HG03139 (cell line): ENCODE results near the gene PLAU.

Experiments used
- ATAC-seq: cut with Tn5 transposase; IDR thresholded peaks from one replicate; pipeline ENCODE4 v1.9.1; 2021; ENCODE audit not compliant: unreplicated experiment

The PLAU gene

DNA sequence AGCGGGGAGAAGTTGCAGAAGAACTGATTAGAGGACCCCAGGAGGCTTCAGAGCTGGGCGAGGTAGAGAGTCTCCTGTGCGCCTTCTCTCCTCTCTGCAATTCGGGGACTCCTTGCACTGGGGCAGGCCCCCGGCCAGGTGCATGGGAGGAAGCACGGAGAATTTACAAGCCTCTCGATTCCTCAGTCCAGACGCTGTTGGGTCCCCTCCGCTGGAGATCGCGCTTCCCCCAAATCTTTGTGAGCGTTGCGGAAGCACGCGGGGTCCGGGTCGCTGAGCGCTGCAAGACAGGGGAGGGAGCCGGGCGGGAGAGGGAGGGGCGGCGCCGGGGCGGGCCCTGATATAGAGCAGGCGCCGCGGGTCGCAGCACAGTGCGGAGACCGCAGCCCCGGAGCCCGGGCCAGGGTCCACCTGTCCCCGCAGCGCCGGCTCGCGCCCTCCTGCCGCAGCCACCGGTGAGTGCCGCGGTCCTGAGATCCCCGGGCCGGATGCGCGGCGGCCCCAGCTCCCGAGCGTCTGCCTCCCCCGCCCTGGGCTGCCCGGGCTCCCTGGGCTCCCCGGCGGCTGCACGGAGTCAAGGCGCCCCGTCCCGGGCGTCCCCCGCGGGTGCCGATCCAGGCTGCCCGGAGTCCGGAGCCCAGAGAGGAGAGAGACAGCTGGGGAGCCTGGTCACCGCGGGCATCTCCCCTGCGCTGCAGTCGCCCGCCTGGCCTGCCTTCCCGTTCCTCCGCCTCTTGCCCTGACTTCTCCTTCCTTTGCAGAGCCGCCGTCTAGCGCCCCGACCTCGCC is at the start of gene PLAU:
TSS of gene PLAU (plus strand) at position 369 of the 789 bp plus-strand sequence. CDS start 424 bp downstream, outside the sequence.
- no peak for ATAC-seq

DNA sequence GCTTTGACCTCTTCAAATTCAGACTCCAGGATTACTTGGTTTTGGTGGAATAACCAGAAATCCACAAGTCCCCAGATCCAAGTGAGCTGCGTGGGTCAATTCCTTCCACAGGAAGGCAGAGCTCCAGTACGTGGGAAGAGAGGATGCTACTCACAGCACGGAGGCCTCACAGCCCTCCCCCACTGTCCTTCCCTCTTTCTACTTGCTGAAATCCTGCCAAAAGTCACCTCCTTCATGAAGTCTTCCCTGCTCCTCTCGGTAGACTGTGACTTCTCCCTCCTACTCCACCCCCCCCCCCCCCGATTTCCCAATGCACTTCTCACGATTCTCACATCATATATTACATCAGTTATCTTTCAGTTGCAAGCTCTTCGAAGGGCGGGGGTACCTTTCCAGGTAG is 48.9 kb upstream of the PLAU start:
- ATAC-seq = no peak

DNA sequence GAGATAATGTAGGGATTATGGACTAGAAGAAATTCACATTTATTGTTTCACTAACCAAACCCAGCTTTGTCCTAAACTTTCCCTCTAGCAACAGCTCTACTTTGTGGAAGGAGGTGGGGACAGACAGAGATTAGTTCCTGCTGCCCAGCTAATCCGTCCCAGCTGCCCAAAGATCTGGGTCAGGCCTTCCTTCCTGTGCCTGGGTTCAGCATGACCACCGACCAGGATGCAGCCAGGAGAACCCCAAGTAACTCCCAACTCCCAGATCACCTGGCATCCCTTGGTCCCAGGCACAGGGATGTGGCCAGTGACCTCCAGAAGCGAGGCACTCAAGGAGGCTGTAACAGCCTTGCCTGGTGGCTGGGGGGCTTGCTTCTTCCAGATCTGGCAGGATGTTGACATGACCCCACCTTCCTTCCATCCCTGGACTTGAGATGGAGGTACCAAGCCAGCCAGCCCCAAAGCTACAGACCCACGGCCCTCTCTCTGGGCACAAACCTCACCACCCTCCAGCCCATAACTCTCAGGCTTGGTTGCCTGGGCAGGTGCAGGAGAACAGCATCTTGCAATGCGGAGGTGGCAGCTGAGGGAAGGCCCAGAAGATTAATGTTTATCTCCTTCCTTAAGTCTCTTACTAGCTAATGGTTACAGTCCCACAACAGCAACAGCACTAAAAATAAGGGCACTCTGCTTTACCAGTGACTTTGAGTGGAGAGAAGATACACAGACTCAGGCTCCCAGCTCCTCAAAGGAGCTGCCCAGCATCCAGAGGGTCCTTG is 47.7 kb upstream of the PLAU start:
- ATAC-seq = no peak

DNA sequence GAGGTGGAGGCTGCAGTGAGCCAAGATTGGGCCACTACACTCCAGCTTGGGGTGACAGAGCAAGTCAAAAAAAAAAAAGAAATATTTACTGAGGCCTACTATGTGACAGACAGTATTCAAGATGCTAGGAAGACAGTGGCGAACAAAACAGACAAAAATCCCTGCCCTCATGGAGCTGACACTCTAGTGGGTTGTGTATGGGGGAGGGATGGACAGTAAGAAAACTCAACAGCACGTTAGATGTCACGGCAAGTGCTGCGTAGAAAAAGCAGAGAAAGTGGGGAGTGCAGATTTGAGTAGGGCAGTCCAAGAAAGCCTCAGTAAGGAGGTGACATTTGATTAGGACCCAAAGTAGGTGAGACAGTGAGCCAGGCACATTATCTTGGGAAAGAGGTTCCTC is 46.7 kb upstream of the PLAU start:
- no peak for ATAC-seq

DNA sequence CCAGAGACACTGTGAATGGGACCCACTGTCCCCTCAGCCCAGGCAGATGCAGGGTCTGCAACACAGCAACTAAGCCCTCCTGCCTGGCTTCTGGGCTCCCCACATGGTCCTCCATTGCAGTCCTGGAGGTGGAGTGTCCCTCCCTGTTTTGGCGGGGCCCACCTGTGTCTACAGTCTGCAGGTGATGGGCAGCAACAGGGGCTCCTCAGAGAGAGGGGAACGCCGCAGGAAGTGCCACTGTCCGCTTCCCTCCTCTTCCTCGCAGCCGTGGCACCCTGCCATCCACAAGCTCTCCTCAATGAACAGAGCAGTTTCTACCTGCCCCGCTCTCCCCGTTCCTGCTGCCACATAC is 45.8 kb upstream of the PLAU start:
- ATAC-seq = peak; percentile 13

DNA sequence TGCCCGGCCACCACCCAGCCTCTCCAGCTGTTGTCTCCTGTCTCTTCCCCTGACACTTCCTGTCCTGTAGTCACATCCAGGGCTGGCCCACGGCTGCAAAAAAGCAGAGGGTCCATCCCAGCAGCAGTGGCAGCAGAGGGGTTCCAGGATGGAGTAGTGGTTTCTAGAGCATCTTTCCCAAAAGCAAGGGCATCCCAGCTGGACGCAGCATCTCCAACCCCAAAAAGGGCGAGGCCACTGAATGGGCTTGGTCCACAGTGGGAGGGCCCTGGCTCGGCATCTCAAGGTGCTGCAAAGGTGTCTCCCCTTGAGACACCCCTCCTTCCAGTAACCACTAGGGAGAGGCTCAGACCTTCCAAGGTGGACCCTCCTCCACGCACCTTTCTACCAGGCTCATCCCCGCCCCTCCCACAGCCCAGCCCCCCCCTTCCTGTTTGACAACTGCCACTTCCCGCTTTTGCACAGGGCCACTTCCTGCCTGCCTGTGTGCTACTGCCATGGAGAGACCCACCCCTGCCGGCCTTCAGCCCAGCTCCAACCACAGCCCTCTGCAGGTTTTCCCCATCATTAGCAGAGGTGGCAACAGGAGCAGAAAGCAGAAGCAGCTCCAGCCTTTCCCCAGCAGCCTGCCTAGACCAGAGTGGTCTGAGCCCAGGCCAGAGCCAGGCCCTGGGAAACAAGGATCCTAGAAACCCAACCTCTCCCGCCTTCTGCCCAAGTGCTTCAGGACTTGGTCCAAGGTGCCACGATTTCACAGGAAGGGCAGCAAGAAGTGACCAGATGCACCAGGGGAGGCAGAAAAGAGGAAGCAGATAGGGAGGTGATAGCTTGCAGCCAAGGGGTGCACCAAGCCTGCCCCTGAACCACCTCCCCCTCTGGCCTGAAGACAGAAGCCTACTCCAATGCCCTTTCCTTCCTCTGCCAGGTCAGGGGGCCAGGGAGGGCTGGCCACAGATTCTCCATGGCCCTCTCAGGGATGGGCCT is 45.2 kb upstream of the PLAU start:
- ATAC-seq = peak; percentile 70

DNA sequence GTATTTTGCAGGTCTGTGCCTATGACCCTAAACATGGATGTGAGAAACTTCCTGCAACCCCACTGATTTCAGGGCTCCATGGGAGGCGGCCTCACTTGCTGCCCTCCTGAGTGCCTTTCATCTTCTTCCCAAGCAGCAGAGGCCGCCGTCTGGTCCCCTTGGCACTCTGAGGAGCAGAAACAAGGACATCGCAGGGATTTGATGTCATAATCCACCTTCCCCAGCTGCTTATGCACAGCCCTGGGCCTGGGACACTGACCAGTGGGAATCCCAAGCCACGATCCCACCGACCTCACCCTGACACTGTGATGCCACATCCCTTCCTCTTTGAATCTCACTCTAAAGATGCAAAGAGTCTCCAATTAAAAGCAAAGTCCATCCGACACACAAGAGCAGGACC is 44.3 kb upstream of the PLAU start:
- no peak for ATAC-seq

DNA sequence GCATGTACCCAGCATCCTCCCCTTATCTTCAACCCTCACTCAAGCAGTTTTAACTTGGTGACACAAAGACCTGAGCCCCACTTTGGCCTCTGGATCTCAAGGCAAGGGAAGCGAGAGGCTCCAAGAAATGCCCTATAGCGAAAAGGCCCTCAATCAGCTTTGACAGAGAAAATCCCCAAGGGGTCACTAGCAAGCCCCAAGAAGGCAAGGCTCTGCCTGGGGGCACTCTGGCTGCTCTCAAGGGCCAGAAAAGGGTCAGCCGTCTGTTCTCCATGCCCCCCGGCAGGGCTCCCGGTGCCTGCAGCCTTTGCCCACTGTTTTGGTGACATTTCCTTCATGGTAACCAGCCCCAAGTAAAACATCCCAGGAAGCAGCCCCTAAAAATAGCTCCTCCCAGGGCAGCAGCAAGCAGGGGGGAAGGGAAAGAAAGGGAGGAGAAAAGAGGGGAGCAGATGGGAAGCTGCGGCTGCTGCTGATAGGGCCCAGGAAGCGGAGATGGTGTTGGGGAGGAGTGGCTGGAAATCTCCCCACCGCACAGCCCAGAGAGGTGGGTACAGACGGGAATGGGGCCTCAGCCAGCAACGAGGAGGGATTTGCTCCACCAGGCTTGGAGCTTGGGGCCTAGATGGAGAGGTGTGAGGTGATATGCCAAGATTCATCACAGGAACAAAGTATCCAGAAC is 43.7 kb upstream of the PLAU start:
- ATAC-seq = no peak

DNA sequence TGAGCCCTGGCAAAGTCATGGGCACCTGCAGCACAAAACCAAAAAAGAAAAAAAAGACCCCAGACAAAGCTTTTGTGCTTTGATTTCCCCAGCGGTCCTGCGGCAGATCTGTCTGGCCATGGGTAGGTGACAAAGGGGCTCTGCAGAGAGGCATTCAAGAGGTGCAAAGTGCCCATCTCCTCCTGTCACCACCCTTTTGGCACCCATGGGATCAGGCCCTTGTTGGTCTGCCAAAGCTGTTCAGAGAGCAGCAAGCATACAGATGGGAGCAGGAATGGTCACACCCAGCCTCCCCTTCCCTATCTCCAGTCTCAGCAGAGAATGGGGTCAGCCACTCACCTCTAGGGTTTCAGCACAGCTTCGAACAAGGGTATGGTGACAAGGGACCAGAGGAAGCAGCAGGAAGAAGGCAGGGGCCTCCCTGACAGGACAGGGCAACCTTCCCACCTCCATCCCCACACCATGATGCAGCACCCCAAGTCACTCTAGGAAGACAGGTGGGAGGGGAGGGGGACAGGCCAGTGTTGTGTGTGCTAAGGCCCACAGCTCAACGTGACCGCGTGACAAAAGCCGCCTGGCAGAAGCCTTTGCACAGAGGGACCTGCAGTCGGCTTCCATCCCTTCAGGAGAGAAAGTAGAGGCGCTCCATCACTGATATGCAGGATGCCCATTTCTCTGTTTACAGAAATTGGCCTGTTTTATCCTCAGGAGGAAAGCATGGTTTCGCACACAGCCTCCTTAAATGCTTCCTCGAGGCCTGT is 42.9 kb upstream of the PLAU start:
- no peak for ATAC-seq

DNA sequence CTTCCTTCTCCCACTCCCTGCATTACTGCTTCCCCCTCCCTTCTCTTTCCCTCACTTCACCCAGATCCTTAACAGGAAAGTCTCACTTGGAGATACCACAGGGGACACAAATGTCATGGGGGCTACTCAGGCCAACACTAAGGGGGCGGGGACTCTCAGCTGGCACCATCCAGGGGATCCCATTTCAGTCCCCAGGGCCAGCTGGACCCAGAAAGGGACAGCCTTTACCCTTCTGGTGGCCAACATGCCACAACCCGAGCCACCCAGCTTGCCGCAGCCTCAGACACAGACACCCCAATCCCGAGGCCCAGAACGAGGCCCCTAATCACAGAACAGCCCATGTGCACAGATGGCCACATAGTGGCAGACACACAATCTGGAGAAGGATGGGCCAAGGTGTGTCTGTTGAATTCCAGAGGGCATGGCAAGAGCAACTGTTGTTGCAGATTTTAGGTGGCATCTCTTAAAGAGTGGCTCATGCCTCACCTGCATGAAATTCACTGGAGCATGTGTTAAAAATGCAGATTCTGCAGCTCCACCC is 42.2 kb upstream of the PLAU start:
- no peak for ATAC-seq

DNA sequence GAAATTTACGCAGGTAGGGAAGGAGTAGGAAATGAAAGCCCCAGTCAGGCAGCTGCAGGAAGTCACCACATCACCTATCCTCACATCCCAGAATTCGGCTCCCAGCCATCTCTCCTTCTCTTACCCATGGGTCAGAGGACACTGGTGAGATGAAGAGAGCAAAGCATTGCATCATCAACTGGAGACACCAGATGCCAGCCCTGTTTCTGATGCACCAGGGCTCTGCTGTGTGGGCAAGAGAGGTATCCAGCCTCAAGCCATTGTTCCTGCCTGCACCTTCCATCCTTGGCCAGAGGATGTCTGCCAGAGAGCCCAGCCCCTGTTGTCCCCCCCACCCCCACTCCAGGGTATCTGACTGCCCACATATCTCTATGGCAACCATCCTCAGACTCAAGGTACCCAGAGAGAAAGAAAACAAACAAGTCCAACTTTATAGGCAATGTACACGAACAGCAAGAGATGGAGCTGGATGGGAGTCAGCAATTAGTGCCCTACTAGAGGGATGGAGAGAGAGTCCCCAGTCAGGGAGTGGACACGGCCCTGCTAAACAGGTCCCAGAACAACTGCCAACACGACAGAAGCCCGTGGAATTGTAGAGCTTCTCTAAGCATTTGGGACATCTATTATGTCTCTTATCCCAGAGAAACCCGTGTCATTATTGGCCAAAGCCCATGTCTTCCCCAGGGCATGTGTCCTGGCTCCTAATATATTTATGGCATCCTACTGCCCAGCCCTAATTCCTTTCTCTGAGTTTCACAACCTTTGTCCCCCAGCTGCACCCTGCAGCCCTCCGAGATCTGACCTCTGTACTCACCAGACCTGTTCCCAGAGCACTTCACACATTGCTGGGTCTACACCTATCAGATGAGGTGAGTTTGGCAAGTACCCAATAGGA is 39.4 kb upstream of the PLAU start:
- no peak for ATAC-seq

DNA sequence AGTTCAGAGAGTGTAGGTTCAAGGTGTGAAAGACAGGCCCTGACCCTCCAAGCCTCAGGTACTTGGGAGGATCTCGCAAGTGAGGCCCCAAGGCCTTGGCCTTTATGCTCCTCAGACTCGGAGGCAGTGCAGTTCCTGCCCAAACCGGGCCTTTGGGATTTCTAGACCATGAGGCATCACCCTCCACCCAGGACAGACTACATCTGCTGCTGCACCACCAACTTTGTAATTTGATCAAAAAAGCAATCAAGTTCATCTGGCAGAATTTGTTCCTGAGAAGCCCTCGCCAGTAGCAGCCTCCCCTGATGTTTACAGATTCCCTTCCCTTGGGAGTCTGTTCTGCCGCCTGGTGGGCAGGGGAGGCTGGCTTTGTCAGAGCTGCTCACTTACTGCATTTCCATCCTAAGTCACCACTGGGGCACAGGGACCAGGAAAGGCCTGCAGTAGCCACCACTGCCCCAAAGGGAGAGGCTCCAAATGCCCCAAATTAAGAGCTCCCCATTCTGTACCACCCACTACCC is 38.7 kb upstream of the PLAU start:
- no peak for ATAC-seq

DNA sequence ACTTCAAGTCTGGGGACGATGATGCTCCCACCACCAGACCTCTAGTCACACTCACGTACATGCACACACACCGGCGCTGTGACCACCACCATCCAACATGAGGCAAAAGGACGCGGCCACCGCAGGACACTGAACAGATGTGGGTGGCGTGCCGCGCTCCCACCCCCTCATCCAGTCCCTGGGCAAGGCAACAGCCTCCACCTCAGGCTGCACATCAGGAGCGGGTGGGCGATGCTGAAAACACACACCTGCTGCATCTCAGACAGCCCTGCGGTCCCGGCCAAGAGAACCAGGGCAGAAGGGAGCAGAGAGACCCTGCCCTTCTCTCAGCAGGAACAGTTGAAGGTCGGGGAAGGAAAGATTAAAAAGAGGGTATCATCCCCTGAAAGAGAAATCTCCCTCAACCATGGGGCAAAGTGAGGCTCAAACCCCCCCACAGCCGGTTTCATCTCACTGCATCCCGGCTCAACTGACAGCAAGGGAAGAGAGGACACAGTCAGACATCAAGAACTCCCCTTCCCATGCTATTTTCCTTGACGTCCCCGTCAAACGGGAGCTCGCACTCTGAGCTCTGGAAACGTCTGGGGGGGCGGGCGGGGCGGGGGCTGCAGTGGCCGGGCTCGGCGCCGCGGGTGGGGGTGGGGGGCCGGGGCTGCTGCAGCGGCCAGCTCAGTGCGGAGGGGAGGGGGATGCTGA is 37.6 kb upstream of the PLAU start:
- no peak for ATAC-seq

DNA sequence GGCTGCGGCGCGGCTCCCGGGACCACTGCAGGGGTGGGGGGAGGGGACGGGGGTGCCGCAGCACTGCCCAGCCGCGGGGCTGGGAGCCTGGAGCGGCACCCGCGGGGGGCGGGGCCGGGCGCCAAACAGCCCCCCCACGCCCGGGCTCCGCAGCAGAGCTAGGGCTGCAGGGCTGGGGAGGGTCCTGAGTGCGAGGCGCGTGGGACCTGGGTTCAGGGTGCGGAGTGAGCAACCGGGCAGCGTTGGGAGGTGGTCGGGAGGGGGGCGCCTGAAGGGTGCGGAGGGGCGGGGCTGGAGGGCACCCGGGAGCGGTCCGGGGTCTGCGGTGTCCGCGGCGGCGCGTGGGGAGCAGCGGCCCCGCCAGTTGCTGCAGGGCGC is 37.1 kb upstream of the PLAU start:
- ATAC-seq = no peak

DNA sequence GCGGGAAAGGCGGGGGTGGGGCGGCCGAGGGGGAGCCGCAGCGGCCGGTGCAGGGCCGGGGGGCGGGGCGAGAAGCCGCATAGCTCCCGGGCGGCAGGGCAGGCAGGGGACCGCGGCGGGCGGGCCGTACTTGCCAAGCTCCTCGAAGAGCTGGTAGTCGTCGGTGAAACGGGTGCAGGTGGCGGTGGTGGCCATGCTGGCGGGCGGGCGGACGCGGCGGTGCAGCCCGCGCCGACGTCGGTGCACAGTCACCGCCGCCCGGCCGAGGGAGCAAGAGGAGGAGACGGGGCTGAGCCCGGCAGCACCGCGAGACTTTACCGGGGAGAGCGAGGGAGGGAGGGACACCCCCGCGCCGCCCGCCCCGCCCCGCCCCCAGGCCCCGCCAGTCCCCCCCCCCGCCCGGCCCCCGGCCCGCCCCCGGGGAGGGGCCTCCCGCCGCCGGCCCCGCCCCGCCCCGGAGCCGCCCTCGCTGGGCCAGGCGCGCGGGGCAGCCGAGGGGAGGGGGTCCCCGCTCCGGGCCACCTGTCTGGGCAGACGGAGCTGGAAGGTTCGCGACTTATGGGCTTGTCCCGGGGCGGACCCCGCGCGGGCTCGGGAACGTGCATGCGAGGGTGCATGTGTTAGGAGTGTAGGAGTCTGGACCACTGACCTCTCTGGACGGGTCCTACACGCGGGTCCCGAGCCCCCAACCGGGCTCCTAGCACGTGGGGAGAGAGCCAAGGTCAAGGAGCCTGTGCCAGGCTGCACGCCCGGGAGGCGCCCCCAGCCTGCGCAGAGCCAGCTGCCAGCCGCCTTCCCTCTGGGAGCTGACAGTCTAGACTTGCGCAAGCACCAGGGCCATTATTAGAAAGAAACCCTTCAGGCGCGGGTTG is 36.4 kb upstream of the PLAU start, which contains the start of gene CAMK2G:
TSS of gene CAMK2G (minus strand) at position 289 of the 872 bp plus-strand sequence. CDS start at position 195, 94 bp downstream.
- ATAC-seq = peak; percentile 76

DNA sequence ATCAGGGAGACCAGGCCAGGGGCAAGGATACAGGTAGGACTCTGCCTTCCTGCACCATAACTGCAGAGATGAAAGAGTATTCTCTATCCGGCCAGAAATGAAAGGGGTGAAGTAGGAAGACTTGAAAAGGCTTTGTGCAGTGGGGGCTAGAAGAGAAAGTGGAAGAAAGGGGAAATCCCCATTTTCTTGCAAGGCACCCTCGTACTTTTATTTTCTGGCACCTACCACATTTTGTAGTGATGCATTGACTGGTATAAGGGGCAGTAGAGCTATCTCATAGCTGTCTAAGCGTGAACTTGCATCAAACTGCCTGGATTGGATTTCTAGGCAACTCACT is 35.8 kb upstream of the PLAU start:
- no peak for ATAC-seq

DNA sequence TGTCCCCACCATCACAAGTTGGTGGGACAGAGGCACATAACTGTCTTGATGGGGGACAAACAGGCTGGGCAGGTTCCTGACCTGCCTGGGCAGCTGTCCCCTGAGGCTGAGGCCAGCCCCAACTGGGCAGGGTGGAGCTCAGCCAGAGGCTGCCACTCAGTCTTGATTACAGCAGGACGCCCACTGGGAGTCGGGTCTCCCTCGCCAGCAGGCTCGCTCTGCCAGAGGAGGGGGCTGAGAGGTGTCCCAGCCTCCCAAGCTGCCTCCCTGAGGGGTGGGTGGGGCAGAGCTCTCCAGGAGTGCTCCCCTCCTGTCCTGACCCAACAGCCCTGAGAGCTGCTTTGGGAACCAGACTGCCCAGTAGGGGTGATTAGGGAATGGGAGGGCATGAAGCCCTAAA is 34.8 kb upstream of the PLAU start:
- ATAC-seq = no peak
